OCI-LY1 (cell line): Measurements from ENCODE around the gene PAQR8.

Source experiments
- H2AFZ ChIP-seq: fragments of 200-600 bp; sonication (generic), shearing (Covaris generic); 2 replicates; pipeline ENCODE4 v1.6.0; 2014; ENCODE audit warnings: antibody characterized with exemption, mild to moderate bottlenecking, low read length
- H3F3A ChIP-seq: fragments of 200-600 bp; sonication (generic), shearing (Covaris generic); 2 replicates; pipeline ENCODE4 v1.6.0; 2014; ENCODE audit warnings: mild to moderate bottlenecking, antibody characterized with exemption, low read length, moderate library complexity; ENCODE audit not compliant: insufficient read depth
- H3K27ac ChIP-seq: fragments of 200-600 bp; sonication (generic); 2 replicates; pipeline ENCODE4 v1.5.1; 2014; ENCODE audit warnings: low read length, mixed run types, mild to moderate bottlenecking, low read depth; ENCODE audit not compliant: poor library complexity, severe bottlenecking
- H3K27me3 ChIP-seq: fragments of 200-600 bp; sonication (generic); 2 replicates; pipeline ENCODE4 v1.6.0; 2014; ENCODE audit warnings: antibody characterized with exemption, mild to moderate bottlenecking, low read length, moderate library complexity; ENCODE audit not compliant: insufficient read depth
- H3K36me3 ChIP-seq: fragments of 200-600 bp; sonication (generic); 2 replicates; pipeline ENCODE4 v1.6.1; 2014; ENCODE audit warnings: mild to moderate bottlenecking, antibody characterized with exemption, low read length, moderate library complexity, mixed read lengths; ENCODE audit not compliant: insufficient read depth
- H3K4me1 ChIP-seq: fragments of 200-600 bp; sonication (generic); 2 replicates; pipeline ENCODE4 v1.5.1; 2014; ENCODE audit warnings: mild to moderate bottlenecking, low read length, moderate library complexity; ENCODE audit not compliant: insufficient read depth, severe bottlenecking
- H3K4me2 ChIP-seq: fragments of 200-600 bp; sonication (generic), shearing (Covaris generic); 2 replicates; pipeline ENCODE4 v1.6.1; 2014; ENCODE audit warnings: low read length
- H3K4me3 ChIP-seq: fragments of 200-600 bp; sonication (generic); 2 replicates; pipeline ENCODE4 v1.5.1; 2014; ENCODE audit warnings: low read length, low read depth, mild to moderate bottlenecking, mixed read lengths; ENCODE audit not compliant: poor library complexity, severe bottlenecking
- H3K79me2 ChIP-seq: fragments of 200-600 bp; shearing (Covaris generic); 2 replicates; pipeline ENCODE4 v1.6.1; 2016; ENCODE audit warnings: mixed run types, low read length, mixed read lengths; ENCODE audit not compliant: insufficient read depth
- H3K9ac ChIP-seq: fragments of 200-600 bp; sonication (generic), shearing (Covaris generic); 2 replicates; pipeline ENCODE4 v1.6.1; 2014; ENCODE audit warnings: mild to moderate bottlenecking, low read length, mixed read lengths
- H3K9me2 ChIP-seq: fragments of 200-600 bp; sonication (generic), shearing (Covaris generic); 2 replicates; pipeline ENCODE4 v1.6.1; 2014; ENCODE audit warnings: low read depth, mild to moderate bottlenecking, low read length, mixed read lengths
- H3K9me3 ChIP-seq: fragments of 200-600 bp; shearing (Covaris generic); 2 replicates; pipeline ENCODE4 v1.6.1; 2014; ENCODE audit warnings: low read length, mixed read lengths
- H4K20me1 ChIP-seq: fragments of 200-600 bp; sonication (generic), shearing (Covaris generic); 2 replicates; pipeline ENCODE4 v1.6.0; 2016; ENCODE audit warnings: mild to moderate bottlenecking, low read length; ENCODE audit not compliant: insufficient read depth
- EZH2 ChIP-seq: fragments of 200-600 bp; sonication (generic), shearing (Covaris generic); IDR thresholded peaks from 2 replicates; pipeline ENCODE4 v1.8.0; 2017; ENCODE audit warnings: borderline replicate concordance, mixed run types, mild to moderate bottlenecking, antibody characterized with exemption, low read length, moderate library complexity, mixed read lengths
- TF ChIP-seq, protein P1 (sequence below): fragments of 200-600 bp; sonication (generic), shearing (Covaris generic); IDR thresholded peaks from 2 replicates; pipeline ENCODE4 v1.5.1; 2017; ENCODE audit warnings: mild to moderate bottlenecking, antibody characterized with exemption, low read length, moderate library complexity, mixed read lengths

PAQR8 gene

DNA sequence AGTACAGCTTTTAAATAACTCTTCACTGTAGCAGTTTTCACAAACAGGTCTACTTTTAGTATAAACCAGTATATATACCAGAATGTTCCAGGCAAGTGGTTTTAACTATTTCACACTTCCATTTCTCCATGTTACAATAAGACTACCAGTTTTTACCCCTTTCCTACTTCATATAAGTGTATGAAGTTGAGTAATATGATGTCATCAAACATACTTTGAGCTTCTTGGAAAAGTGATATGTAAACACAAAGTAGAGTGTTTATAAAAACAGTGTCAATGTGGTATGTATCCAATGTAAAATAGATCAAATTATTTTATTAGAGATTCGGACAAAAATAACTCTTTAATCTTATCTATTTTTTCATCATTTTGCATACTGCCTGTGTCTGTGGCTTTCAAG, 2.5 kb upstream of the PAQR8 start:
- H4K20me1 ChIP-seq, result no peaks in the 10 kb centered on the region
- H3K4me2 ChIP-seq, result peak overlapping the region; percentile 14; the same call in 1 of the 2 replicates
- no peaks in the 10 kb centered on the region; the same call in 1 of the 2 replicates for H3K36me3 ChIP-seq
- peaks cover 46% of the 10 kb centered on the region for H3K4me1 ChIP-seq
- TF ChIP-seq EZH2, result no peak
- TF ChIP-seq, protein P1, sequence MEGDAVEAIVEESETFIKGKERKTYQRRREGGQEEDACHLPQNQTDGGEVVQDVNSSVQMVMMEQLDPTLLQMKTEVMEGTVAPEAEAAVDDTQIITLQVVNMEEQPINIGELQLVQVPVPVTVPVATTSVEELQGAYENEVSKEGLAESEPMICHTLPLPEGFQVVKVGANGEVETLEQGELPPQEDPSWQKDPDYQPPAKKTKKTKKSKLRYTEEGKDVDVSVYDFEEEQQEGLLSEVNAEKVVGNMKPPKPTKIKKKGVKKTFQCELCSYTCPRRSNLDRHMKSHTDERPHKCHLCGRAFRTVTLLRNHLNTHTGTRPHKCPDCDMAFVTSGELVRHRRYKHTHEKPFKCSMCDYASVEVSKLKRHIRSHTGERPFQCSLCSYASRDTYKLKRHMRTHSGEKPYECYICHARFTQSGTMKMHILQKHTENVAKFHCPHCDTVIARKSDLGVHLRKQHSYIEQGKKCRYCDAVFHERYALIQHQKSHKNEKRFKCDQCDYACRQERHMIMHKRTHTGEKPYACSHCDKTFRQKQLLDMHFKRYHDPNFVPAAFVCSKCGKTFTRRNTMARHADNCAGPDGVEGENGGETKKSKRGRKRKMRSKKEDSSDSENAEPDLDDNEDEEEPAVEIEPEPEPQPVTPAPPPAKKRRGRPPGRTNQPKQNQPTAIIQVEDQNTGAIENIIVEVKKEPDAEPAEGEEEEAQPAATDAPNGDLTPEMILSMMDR, result no peak
- H3K9me2 ChIP-seq, result no peaks in the 10 kb centered on the region
- H3K4me3 ChIP-seq, result no peak overlapping the region
- H3K9ac ChIP-seq, result no peak overlapping the region
- H3K27ac ChIP-seq, result peak overlapping the region; percentile 76
- H3K9me3 ChIP-seq, result no peaks in the 10 kb centered on the region
- H2AFZ ChIP-seq, result no peak overlapping the region; the same call in 1 of the 2 replicates
- no peaks in the 10 kb centered on the region for H3K27me3 ChIP-seq
- no peaks in the 10 kb centered on the region for H3F3A ChIP-seq
- H3K79me2 ChIP-seq, result 0 out of 2 replicates have a peak, but pooled peaks cover 11% of the 10 kb centered on the region

DNA sequence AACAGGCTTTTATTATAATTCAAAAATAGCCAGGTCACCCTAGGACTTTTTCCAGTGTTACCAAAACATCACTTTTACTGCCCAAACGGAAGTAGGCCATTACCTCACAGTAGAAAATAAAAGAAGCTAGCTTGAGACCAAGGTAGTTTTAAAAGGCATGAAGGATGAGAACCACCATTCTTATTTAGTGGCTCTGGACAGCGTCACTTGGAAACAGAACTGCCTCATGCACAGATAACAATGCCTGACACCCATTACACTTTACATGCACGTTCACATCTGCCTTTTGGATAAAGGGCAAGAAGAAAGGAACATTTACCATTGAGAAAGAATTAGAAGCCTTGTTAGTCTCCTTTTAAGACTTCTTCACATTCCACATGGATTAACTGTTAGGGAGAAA, 1.9 kb upstream of the PAQR8 start:
- H3K79me2 ChIP-seq, result 0 out of 2 replicates have a peak, but pooled peaks cover 16% of the 10 kb centered on the region
- no peaks in the 10 kb centered on the region for H3K9me3 ChIP-seq
- H2AFZ ChIP-seq, result 0 out of 2 replicates have a peak overlapping the region, but pooled peaks have one; percentile 8
- H3F3A ChIP-seq, result no peaks in the 10 kb centered on the region
- no peak overlapping the region; the same call in 1 of the 2 replicates for H3K9ac ChIP-seq
- H3K4me2 ChIP-seq, result peak overlapping the region; percentile 84; the same call in 1 of the 2 replicates
- H3K4me1 ChIP-seq, result peaks cover 51% of the 10 kb centered on the region
- no peaks in the 10 kb centered on the region for H3K9me2 ChIP-seq
- no peaks in the 10 kb centered on the region; the same call in 1 of the 2 replicates for H3K36me3 ChIP-seq
- no peaks in the 10 kb centered on the region for H3K27me3 ChIP-seq
- peak overlapping the region; percentile 76 for H3K27ac ChIP-seq
- no peak overlapping the region for H3K4me3 ChIP-seq
- H4K20me1 ChIP-seq, result no peaks in the 10 kb centered on the region
- TF ChIP-seq, protein P1, result no peak
- no peak for TF ChIP-seq EZH2

DNA sequence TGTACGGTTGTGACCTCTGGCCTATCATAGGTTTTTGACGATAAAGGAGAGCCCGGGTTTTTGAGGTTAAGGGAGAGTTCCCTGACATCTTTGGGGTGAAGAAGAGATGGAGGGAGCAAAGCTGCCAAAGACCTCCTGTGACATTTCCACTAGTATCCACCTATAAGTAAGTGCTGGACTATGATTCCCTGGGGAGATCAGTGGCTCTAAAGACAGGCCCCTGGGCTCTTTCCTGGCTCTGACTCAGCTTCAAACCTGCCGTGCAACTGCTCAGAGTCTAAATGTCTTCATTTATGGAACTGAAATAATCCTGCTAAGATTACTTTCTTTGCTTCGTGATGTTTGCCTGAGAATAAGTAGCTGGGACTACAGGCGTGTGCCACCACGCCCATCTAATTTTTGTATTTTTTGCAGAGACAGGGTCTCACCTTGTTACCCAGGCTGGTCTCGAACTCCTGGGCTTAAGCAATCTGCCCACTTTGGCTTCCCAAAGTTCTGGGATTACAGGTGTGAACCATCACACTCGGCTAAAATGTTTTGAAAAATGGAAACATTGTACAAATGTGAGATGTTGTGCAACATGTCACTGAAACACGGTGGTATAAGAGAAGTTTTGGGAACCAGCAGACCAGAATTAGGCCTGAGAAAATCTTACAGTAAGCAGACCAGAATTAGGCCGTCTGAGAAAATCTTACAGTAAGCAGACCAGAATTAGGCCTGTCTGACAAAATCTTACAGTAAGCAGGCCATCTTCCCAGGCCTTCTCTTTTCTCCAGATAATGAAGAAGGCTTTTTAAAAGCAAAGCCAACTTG, 1.1 kb upstream of the PAQR8 start:
- Histone ChIP-seq H3K36me3 (peaks cover 4% of the 10 kb centered on the region; the same call in 1 of the 2 replicates), H3K79me2 (0 out of 2 replicates have a peak, but pooled peaks cover 18% of the 10 kb centered on the region), H3K27ac (peak overlapping the region; percentile 76), H3K9me3 (no peaks in the 10 kb centered on the region), H4K20me1 (no peaks in the 10 kb centered on the region), H3K27me3 (no peaks in the 10 kb centered on the region), H3K9me2 (no peaks in the 10 kb centered on the region), H3K4me1 (peaks cover 51% of the 10 kb centered on the region), H3K4me3 (peak overlapping the region; percentile 100), H3K4me2 (peak overlapping the region; percentile 84), H3K9ac (peak overlapping the region; percentile 99; the same call in 1 of the 2 replicates), H2AFZ (peak overlapping the region; percentile 68; the same call in 1 of the 2 replicates), H3F3A (no peaks in the 10 kb centered on the region)
- TF ChIP-seq EZH2, result no peak
- TF ChIP-seq, protein P1, result no peak
